Panc1 (cell line): Measurements from ENCODE around the gene LRRC59. TPM values are rescaled to one million over a fixed set of nuclear protein-coding genes. Genes with fewer than 3 reads are reported as not detected.

Experiments
- ATAC-seq: fragments of 200-7000 bp; cut with Tn5 transposase; 2 replicates; pipeline ENCODE4 v1.9.1; 2020; ENCODE audit warnings: mild to moderate bottlenecking, moderate library complexity
- BruUV-seq: library from RNA; stranded (reverse); fragments of 400-500 nt; replicated peaks from 2 replicates; lab custom pipeline; 2021; lab: Mats Ljungman, UMichigan
- CTCF ChIA-PET: fragments of 300-600 bp; sonication (Branson Sonifier 250); formaldehyde crosslinking; loops from one replicate; lab custom pipeline; 2022; ENCODE audit warnings: antibody characterized with exemption; lab: Charles Lee
- POLR2A ChIA-PET: fragments of 300-600 bp; sonication (Branson Sonifier 250); formaldehyde crosslinking; loops from one replicate; lab custom pipeline; 2022; ENCODE audit warnings: antibody characterized with exemption; lab: Charles Lee
- DNase-seq: peaks from one replicate; pipeline ENCODE4 v3.0.0-alpha.2; 2010; ENCODE audit warnings: low read depth, low spot score
- H3K27ac ChIP-seq: 2 replicates; pipeline ENCODE4 v1.5.1; 2011; ENCODE audit warnings: mild to moderate bottlenecking, low read length, inconsistent platforms
- H3K27me3 ChIP-seq: fragments of 200-500 bp; sonication (Bioruptor generic); 2 replicates; pipeline ENCODE4 v1.6.0; 2014; ENCODE audit warnings: low read length, inconsistent platforms; ENCODE audit not compliant: control insufficient read depth, insufficient read depth
- H3K36me3 ChIP-seq: fragments of 200-500 bp; sonication (Bioruptor generic); 2 replicates; pipeline ENCODE4 v1.5.1; 2014; ENCODE audit warnings: inconsistent platforms, mild to moderate bottlenecking, low read length, moderate library complexity; ENCODE audit not compliant: control insufficient read depth, insufficient read depth
- H3K4me1 ChIP-seq: 2 replicates; pipeline ENCODE4 v1.5.1; 2011; ENCODE audit warnings: inconsistent platforms, mild to moderate bottlenecking, low read length, moderate library complexity; ENCODE audit not compliant: control insufficient read depth, insufficient read depth
- H3K4me3 ChIP-seq, 2 experiments: 2 replicates each; pipeline ENCODE4 v1.5.1; 2011 to 2012; ENCODE audit warnings: low read depth in 2 of 2, low read length in 2 of 2, mild to moderate bottlenecking in 2 of 2, inconsistent platforms in 1 of 2, moderate library complexity in 1 of 2
- H3K9me3 ChIP-seq: fragments of 200-500 bp; sonication (Bioruptor generic); 2 replicates; pipeline ENCODE4 v1.5.1; 2014; ENCODE audit warnings: low read depth, mild to moderate bottlenecking, inconsistent platforms, low read length, moderate library complexity; ENCODE audit not compliant: control insufficient read depth, insufficient read depth
- POLR2AphosphoS5 ChIP-seq: IDR thresholded peaks from 2 replicates; pipeline ENCODE4 v1.6.1; 2012; ENCODE audit warnings: mild to moderate bottlenecking, low read depth, low read length, moderate library complexity
- SIN3A ChIP-seq: IDR thresholded peaks from 2 replicates; pipeline ENCODE4 v1.6.1; 2012; ENCODE audit warnings: low read depth, mild to moderate bottlenecking, low read length, moderate library complexity, borderline replicate concordance; ENCODE audit not compliant: insufficient read depth
- TCF7L2 ChIP-seq: IDR thresholded peaks from 2 replicates; pipeline ENCODE4 v1.6.1; 2011; ENCODE audit warnings: mild to moderate bottlenecking, low read depth, low read length, inconsistent platforms
- in situ Hi-C: cut with HindIII; loops from 2 replicates; pipeline ENCODE4 v1.10.0; 2016; ENCODE audit warnings: low sequenced_read_pairs, low pct_unique_long_range_greater_than_20kb
- intact Hi-C: fragments of 100-400 bp; cut with micrococcal nuclease; formaldehyde crosslinking; loops from one replicate; pipeline ENCODE4 v1.10.0; 2022; ENCODE audit not compliant: unreplicated experiment
- total RNA-seq: library from RNA; stranded (reverse); gene quantifications from one replicate; pipeline ENCODE4 v1.2.1, GENCODE V29; 2021; ENCODE audit not compliant: unreplicated experiment
- TF ChIP-seq, protein P1 (sequence below), 2 experiments: IDR thresholded peaks; 2 replicates each; pipeline ENCODE4 v1.6.1; 2011 to 2012; ENCODE audit warnings: low read depth in 2 of 2, control low read depth in 1 of 2, low read length in 1 of 2, mild to moderate bottlenecking in 1 of 2, moderate library complexity in 1 of 2; ENCODE audit not compliant: insufficient read depth in 1 of 2
- TF ChIP-seq, protein P2 (sequence below): fragments of 450-650 bp; IDR thresholded peaks from 2 replicates; pipeline ENCODE4 v1.5.1; 2017; ENCODE audit warnings: mild to moderate bottlenecking

The LRRC59 gene
- total RNA-seq, 1 experiment from 2014 or later, result 167 TPM

DNA sequence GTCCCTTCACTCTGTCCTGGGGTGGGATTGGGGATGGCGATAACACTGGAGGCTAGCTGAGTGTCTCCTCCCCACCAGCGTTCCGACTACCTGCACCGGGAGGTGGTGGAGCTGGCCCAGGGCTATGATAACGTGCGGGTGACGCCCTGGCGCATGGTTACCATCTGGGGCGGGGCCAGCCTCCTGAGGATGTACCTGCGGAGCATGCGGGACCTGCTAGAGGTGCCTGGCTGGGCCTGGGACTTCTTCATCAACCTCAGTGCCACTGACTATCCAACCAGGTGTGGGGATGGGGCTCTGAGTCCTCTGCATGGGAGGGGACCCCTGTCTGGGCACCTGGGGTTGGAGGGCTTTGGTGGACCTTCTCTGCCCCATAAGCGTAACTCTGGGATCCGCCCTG lies 42.5 kb downstream of the LRRC59 start:
- intact Hi-C loops (no loop called here), in situ Hi-C loops (no loop called here)
- CTCF ChIA-PET, result interaction anchor here (0.6 kb wide), 1 partner anchor 7 kb away, joined by 3 read pairs; no protein-coding TSS in a partner anchor
- no peak for DNase-seq
- Histone ChIP-seq H3K9me3 (no peaks in the 10 kb centered on the region), H3K36me3 (0 out of 2 replicates have a peak, but pooled peaks cover 2% of the 10 kb centered on the region), H3K4me1 (no peaks in the 10 kb centered on the region), H3K27ac (no peak overlapping the region), H3K27me3 (no peaks in the 10 kb centered on the region), H3K4me3 (no peak overlapping the region)
- POLR2A ChIA-PET, result no interaction called here
- no peak for TF ChIP-seq SIN3A
- TF ChIP-seq POLR2AphosphoS5, result no peak
- TF ChIP-seq TCF7L2, result no peak
- TF ChIP-seq, protein P1, sequence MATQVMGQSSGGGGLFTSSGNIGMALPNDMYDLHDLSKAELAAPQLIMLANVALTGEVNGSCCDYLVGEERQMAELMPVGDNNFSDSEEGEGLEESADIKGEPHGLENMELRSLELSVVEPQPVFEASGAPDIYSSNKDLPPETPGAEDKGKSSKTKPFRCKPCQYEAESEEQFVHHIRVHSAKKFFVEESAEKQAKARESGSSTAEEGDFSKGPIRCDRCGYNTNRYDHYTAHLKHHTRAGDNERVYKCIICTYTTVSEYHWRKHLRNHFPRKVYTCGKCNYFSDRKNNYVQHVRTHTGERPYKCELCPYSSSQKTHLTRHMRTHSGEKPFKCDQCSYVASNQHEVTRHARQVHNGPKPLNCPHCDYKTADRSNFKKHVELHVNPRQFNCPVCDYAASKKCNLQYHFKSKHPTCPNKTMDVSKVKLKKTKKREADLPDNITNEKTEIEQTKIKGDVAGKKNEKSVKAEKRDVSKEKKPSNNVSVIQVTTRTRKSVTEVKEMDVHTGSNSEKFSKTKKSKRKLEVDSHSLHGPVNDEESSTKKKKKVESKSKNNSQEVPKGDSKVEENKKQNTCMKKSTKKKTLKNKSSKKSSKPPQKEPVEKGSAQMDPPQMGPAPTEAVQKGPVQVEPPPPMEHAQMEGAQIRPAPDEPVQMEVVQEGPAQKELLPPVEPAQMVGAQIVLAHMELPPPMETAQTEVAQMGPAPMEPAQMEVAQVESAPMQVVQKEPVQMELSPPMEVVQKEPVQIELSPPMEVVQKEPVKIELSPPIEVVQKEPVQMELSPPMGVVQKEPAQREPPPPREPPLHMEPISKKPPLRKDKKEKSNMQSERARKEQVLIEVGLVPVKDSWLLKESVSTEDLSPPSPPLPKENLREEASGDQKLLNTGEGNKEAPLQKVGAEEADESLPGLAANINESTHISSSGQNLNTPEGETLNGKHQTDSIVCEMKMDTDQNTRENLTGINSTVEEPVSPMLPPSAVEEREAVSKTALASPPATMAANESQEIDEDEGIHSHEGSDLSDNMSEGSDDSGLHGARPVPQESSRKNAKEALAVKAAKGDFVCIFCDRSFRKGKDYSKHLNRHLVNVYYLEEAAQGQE (IDR thresholded peaks at IDR 0.05; ENCODE audit: insufficient read depth in 1 of 2, low read depth in 2 of 2, low read length in 1 of 2), result no peak
- TF ChIP-seq, protein P2, sequence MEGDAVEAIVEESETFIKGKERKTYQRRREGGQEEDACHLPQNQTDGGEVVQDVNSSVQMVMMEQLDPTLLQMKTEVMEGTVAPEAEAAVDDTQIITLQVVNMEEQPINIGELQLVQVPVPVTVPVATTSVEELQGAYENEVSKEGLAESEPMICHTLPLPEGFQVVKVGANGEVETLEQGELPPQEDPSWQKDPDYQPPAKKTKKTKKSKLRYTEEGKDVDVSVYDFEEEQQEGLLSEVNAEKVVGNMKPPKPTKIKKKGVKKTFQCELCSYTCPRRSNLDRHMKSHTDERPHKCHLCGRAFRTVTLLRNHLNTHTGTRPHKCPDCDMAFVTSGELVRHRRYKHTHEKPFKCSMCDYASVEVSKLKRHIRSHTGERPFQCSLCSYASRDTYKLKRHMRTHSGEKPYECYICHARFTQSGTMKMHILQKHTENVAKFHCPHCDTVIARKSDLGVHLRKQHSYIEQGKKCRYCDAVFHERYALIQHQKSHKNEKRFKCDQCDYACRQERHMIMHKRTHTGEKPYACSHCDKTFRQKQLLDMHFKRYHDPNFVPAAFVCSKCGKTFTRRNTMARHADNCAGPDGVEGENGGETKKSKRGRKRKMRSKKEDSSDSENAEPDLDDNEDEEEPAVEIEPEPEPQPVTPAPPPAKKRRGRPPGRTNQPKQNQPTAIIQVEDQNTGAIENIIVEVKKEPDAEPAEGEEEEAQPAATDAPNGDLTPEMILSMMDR, result no peak
- BruUV-seq, result no TSS peak
- no peak for ATAC-seq

DNA sequence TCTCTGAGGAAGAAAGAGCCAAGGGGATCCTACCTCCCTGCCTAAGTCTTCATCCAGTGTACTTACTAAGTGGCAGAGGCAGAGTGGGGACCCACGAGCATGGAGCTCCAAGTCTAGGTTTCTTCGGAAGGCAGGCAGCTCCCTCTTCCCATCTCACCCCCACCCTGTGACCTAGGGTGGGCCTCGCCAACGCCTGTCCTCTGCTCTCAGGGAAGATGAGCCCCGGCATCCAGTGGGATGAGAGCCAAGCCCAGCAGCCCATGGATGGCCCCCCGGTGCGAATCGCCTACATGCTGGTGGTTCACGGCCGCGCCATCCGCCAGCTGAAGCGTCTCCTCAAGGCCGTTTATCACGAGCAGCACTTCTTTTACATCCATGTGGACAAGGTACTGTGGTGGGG lies 43.1 kb downstream of the LRRC59 start:
- no peak for DNase-seq
- in situ Hi-C loops (no loop called here), intact Hi-C loops (no loop called here)
- BruUV-seq, result no TSS peak
- no peaks in the 10 kb centered on the region for H3K27me3 ChIP-seq
- no peaks in the 10 kb centered on the region for H3K4me1 ChIP-seq
- H3K36me3 ChIP-seq, result 0 out of 2 replicates have a peak, but pooled peaks cover 2% of the 10 kb centered on the region
- TF ChIP-seq, protein P1 (IDR thresholded peaks at IDR 0.05; ENCODE audit: insufficient read depth in 1 of 2, low read depth in 2 of 2, low read length in 1 of 2), result no peak
- ChIA-PET POLR2A (interaction anchor here (0.6 kb wide), 1 partner anchor 72 kb away, joined by 4 read pairs; no protein-coding TSS in a partner anchor), CTCF (interaction anchor here (0.6 kb wide), 1 partner anchor 8 kb away, joined by 3 read pairs; no protein-coding TSS in a partner anchor)
- H3K27ac ChIP-seq, result no peak overlapping the region
- no peak for ATAC-seq
- H3K4me3 ChIP-seq, result no peak overlapping the region
- H3K9me3 ChIP-seq, result no peaks in the 10 kb centered on the region
